Liver (tissue), 9 donors: ENCODE data around the gene F11. TPM values are rescaled to one million over a fixed set of nuclear protein-coding genes. Genes with fewer than 3 reads are reported as not detected.

Experiments
- DNase-seq: peaks from one replicate; pipeline ENCODE4 v3.0.0-alpha.2; 2017; ENCODE audit warnings: low spot score
- H3K27ac ChIP-seq, 2 donors: one replicate each; pipeline ENCODE4 v1.7.0; 2013; ENCODE audit warnings: inconsistent platforms in 2 of 2, low read length in 2 of 2, control low read depth in 1 of 2, low read depth in 1 of 2, mild to moderate bottlenecking in 1 of 2
- H3K27me3 ChIP-seq, 4 donors: one replicate each; pipeline versions ENCODE4 v1.6.1 to v1.7.0; 2013; ENCODE audit warnings: low read length in 3 of 4, inconsistent platforms in 1 of 4, mild to moderate bottlenecking in 1 of 4, moderate library complexity in 1 of 4; ENCODE audit not compliant: control insufficient read depth in 4 of 4, insufficient read depth in 4 of 4
- H3K36me3 ChIP-seq, 4 donors: one replicate each; pipeline versions ENCODE4 v1.6.1 to v1.7.0; 2013; ENCODE audit warnings: low read length in 3 of 4, mild to moderate bottlenecking in 3 of 4, low read depth in 1 of 4, moderate library complexity in 1 of 4; ENCODE audit not compliant: control insufficient read depth in 4 of 4, insufficient read depth in 3 of 4
- H3K4me1 ChIP-seq, 4 donors: one replicate each; pipeline versions ENCODE4 v1.6.1 to v1.7.0; 2013; ENCODE audit warnings: low read length in 3 of 4, mild to moderate bottlenecking in 3 of 4, moderate library complexity in 1 of 4; ENCODE audit not compliant: control insufficient read depth in 4 of 4, insufficient read depth in 4 of 4
- H3K4me3 ChIP-seq, 3 donors: one replicate each; pipeline versions ENCODE4 v1.6.1 to v1.7.0; 2013; ENCODE audit warnings: low read length in 3 of 3, control low read depth in 1 of 3, low read depth in 1 of 3, mild to moderate bottlenecking in 1 of 3
- H3K9ac ChIP-seq, 2 donors: one replicate each; pipeline ENCODE4 v1.7.0; 2013; ENCODE audit warnings: low read length in 2 of 2, mild to moderate bottlenecking in 2 of 2, moderate library complexity in 2 of 2, control low read depth in 1 of 2, low read depth in 1 of 2
- H3K9me3 ChIP-seq, 4 donors: one replicate each; pipeline versions ENCODE4 v1.6.1 to v1.7.0; 2013; ENCODE audit warnings: low read length in 3 of 4; ENCODE audit not compliant: control insufficient read depth in 4 of 4
- CTCF ChIP-seq: fragments of 150-350 bp; IDR thresholded peaks from 2 replicates; pipeline ENCODE4 v1.5.1; 2017; ENCODE audit warnings: improper control_type of control experiment, low read depth, low read length; ENCODE audit not compliant: missing input control
- EGR1 ChIP-seq, 2 donors: IDR thresholded peaks; 2 replicates each; pipeline ENCODE4 v1.6.1; 2016 to 2018; ENCODE audit warnings: antibody characterized with exemption in 2 of 2, low read depth in 2 of 2
- FOXA1 ChIP-seq: IDR thresholded peaks from 2 replicates; pipeline ENCODE4 v1.6.1; 2016; ENCODE audit warnings: antibody characterized with exemption
- GABPA ChIP-seq, 2 donors: IDR thresholded peaks in 1 of 2; conservative IDR thresholded peaks in 1 of 2; 2 replicates each; pipeline ENCODE4 v1.6.1; 2016; ENCODE audit warnings: antibody characterized with exemption in 2 of 2, mild to moderate bottlenecking in 1 of 2, moderate library complexity in 1 of 2
- HNF4A ChIP-seq, 2 donors: conservative IDR thresholded peaks; 2 replicates each; pipeline ENCODE4 v1.6.1; 2016; ENCODE audit warnings: antibody characterized with exemption in 2 of 2, mild to moderate bottlenecking in 2 of 2
- JUND ChIP-seq, 2 donors: IDR thresholded peaks; 2 replicates each; pipeline ENCODE4 v1.6.1; 2016; ENCODE audit warnings: antibody characterized with exemption in 2 of 2
- RAD21 ChIP-seq, 2 donors: IDR thresholded peaks; 2 replicates each; pipeline ENCODE4 v1.6.1; 2016; ENCODE audit warnings: antibody characterized with exemption in 2 of 2, mild to moderate bottlenecking in 2 of 2
- RXRA ChIP-seq, 2 donors: IDR thresholded peaks; 2 replicates each; pipeline ENCODE4 v1.6.1; 2017 to 2018; ENCODE audit warnings: antibody characterized with exemption in 2 of 2, mild to moderate bottlenecking in 1 of 2
- SP1 ChIP-seq: IDR thresholded peaks from 2 replicates; pipeline ENCODE4 v1.6.1; 2018; ENCODE audit warnings: antibody characterized with exemption, mild to moderate bottlenecking
- TAF1 ChIP-seq: conservative IDR thresholded peaks from 2 replicates; pipeline ENCODE4 v1.6.1; 2016; ENCODE audit warnings: antibody characterized with exemption, mild to moderate bottlenecking
- YY1 ChIP-seq: IDR thresholded peaks from 2 replicates; pipeline ENCODE4 v1.6.1; 2016; ENCODE audit warnings: antibody characterized with exemption, mild to moderate bottlenecking
- WGBS: extraction: QIAGEN DNeasy Blood & Tissue Kit; methylation state at CpG from one replicate; pipeline ENCODE4 v1.1.7; 2013; 5-methylcytosine and 5-hydroxymethylcytosine counted together
- polyA plus RNA-seq, 2 donors: library from polyadenylated mRNA; stranded (reverse) in 1 of 2; unstranded in 1 of 2; fragments of 200-250 nt in 1 of 2; fragments of >200 nt in 1 of 2; fragmentation: Nextera tagmentation in 1 of 2; extraction: Ambion mirVana in 1 of 2; gene quantifications; one replicate each; pipeline versions ENCODE4 v1.2.1 to v1.2.3, GENCODE V29; 2013 to 2015
- total RNA-seq, 2 donors: library from RNA; depleted of rRNA; stranded (reverse); fragments of >200 nt; gene quantifications; one replicate each; pipeline ENCODE4 v1.2.3, GENCODE V29; 2014
- TF ChIP-seq, protein P1 (sequence below): IDR thresholded peaks from 2 replicates; pipeline ENCODE4 v1.6.1; 2016; ENCODE audit warnings: antibody characterized with exemption
- TF ChIP-seq, protein P2 (sequence below): IDR thresholded peaks from 2 replicates; pipeline ENCODE4 v1.6.1; 2016; ENCODE audit warnings: antibody characterized with exemption
- TF ChIP-seq, protein P3 (sequence below): IDR thresholded peaks from 2 replicates; pipeline ENCODE4 v1.6.1; 2016; ENCODE audit warnings: antibody characterized with exemption
- TF ChIP-seq, protein P4 (sequence below): IDR thresholded peaks from 2 replicates; pipeline ENCODE4 v1.6.1; 2016; ENCODE audit warnings: antibody characterized with exemption, mild to moderate bottlenecking
- donor health status: healthy.
- donor health status: healthy.
- donor health status: healthy.
- donor health status: healthy.
- donor health status: healthy.

Gene F11
- total and polyA plus RNA-seq, 4 donors, result 54.6 to 207 (median 115) TPM

DNA sequence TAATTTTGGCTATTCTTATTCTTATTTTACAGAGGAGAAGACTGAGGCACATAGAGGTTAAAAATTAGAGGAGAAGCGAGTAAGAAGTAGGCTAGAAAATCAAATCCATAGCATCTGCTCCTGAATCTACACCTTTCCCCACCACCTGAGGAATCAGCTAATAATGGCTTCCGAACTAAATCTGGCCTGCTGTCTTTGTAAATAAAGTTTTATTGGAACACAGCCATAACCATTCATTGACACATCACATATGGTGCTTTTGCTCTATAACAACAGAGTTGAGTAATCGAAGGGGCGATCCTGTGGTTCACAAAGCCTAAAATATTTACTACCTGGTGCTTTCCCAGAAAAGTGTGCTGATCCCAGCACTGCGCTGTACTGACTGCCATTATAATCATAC, 38.2 kb downstream of the F11 start:
- Histone ChIP-seq H3K27ac (no peak overlapping the region), H3K9me3 (no peaks in the 10 kb centered on the region), H3K4me3 (no peak overlapping the region), H3K27me3 (peaks cover 0 to 5% (median 0%) of the 10 kb centered on the region in 4 donors), H3K9ac (no peak overlapping the region), H3K36me3 (no peaks in the 10 kb centered on the region), H3K4me1 (no peaks in the 10 kb centered on the region)
- DNase-seq, result no peak
- TF ChIP-seq, protein P1, sequence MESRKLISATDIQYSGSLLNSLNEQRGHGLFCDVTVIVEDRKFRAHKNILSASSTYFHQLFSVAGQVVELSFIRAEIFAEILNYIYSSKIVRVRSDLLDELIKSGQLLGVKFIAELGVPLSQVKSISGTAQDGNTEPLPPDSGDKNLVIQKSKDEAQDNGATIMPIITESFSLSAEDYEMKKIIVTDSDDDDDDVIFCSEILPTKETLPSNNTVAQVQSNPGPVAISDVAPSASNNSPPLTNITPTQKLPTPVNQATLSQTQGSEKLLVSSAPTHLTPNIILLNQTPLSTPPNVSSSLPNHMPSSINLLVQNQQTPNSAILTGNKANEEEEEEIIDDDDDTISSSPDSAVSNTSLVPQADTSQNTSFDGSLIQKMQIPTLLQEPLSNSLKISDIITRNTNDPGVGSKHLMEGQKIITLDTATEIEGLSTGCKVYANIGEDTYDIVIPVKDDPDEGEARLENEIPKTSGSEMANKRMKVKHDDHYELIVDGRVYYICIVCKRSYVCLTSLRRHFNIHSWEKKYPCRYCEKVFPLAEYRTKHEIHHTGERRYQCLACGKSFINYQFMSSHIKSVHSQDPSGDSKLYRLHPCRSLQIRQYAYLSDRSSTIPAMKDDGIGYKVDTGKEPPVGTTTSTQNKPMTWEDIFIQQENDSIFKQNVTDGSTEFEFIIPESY, result no peak
- TF ChIP-seq TAF1, result no peak
- no peak for TF ChIP-seq YY1
- no peak for TF ChIP-seq RXRA (IDR thresholded peaks at IDR 0.05)
- no peak for TF ChIP-seq FOXA1
- 91% methylated on average over 5 of the region's 5 CpGs for WGBS

DNA sequence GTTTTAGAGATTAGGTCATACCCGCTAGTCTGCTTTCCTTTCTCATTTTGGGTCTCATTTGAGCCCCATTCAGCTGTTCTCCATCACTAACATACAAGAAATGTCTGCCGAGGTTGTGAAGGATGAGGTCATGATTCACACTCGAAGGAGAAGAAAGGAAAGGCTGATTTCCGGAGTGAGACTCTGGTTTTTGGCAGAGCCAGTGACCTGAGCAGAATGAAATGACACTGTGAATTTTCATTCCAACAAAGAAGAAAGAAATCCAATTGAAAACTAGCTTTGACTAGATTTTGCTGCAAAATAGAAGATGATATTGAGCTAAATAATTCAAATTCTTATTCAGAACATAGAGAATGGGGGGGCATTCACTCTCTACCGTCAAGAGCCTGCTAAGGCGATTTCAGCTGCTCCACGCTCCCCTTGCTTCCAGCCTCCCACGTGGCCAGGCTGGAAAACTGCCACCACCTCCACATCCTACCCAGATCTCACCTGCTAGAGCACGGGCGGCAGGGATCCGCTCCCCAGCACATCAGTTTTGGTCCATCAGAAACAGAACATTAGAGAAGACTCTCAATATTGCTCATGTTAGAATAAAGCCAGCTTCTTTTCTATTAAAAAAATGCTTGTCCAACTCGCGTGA, 39.0 kb downstream of the F11 start:
- TF ChIP-seq JUND (IDR thresholded peaks at IDR 0.05) (no peak), GABPA (IDR thresholded peaks at IDR 0.05 in 1 of 2, conservative IDR thresholded peaks at IDR 0.05 in 1 of 2) (no peak), EGR1 (IDR thresholded peaks at IDR 0.05; ENCODE audit: low read depth in 2 of 2) (no peak), RAD21 (IDR thresholded peaks at IDR 0.05) (no peak), YY1 (no peak), FOXA1 (no peak), CTCF (no peak), HNF4A (conservative IDR thresholded peaks at IDR 0.05) (no peak), TAF1 (no peak), SP1 (no peak)
- TF ChIP-seq, protein P2, sequence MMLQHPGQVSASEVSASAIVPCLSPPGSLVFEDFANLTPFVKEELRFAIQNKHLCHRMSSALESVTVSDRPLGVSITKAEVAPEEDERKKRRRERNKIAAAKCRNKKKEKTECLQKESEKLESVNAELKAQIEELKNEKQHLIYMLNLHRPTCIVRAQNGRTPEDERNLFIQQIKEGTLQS, result no peak
- TF ChIP-seq, protein P3, sequence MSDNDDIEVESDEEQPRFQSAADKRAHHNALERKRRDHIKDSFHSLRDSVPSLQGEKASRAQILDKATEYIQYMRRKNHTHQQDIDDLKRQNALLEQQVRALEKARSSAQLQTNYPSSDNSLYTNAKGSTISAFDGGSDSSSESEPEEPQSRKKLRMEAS, result no peak
- TF ChIP-seq, protein P1, result no peak
- TF ChIP-seq, protein P4, sequence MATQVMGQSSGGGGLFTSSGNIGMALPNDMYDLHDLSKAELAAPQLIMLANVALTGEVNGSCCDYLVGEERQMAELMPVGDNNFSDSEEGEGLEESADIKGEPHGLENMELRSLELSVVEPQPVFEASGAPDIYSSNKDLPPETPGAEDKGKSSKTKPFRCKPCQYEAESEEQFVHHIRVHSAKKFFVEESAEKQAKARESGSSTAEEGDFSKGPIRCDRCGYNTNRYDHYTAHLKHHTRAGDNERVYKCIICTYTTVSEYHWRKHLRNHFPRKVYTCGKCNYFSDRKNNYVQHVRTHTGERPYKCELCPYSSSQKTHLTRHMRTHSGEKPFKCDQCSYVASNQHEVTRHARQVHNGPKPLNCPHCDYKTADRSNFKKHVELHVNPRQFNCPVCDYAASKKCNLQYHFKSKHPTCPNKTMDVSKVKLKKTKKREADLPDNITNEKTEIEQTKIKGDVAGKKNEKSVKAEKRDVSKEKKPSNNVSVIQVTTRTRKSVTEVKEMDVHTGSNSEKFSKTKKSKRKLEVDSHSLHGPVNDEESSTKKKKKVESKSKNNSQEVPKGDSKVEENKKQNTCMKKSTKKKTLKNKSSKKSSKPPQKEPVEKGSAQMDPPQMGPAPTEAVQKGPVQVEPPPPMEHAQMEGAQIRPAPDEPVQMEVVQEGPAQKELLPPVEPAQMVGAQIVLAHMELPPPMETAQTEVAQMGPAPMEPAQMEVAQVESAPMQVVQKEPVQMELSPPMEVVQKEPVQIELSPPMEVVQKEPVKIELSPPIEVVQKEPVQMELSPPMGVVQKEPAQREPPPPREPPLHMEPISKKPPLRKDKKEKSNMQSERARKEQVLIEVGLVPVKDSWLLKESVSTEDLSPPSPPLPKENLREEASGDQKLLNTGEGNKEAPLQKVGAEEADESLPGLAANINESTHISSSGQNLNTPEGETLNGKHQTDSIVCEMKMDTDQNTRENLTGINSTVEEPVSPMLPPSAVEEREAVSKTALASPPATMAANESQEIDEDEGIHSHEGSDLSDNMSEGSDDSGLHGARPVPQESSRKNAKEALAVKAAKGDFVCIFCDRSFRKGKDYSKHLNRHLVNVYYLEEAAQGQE, result no peak

More for the DNA sequence above, 39.0 kb downstream of the F11 start:
- Histone ChIP-seq H3K27me3 (peaks cover 0 to 5% (median 0%) of the 10 kb centered on the region in 4 donors), H3K4me1 (no peaks in the 10 kb centered on the region), H3K4me3 (no peak overlapping the region), H3K9ac (no peak overlapping the region), H3K36me3 (no peaks in the 10 kb centered on the region), H3K27ac (no peak overlapping the region), H3K9me3 (no peaks in the 10 kb centered on the region)
- DNase-seq, result no peak
- WGBS, result 70% methylated on average over 13 of the region's 13 CpGs
